Central memory CD8-positive, alpha-beta T cell (primary cell): ENCODE results near the gene DPY19L3.
"Not testable (repeated sequence)": the region's sequence is repeated elsewhere in the genome, so short reads cannot be mapped to it uniquely, and the experiment has no call there.

Source experiments
- ATAC-seq: fragments of 150-1000 bp; cut with Tn5 transposase; replicated peaks from 2 replicates; pipeline ENCODE4 v1.10.0; 2022; ENCODE audit warnings: mild to moderate bottlenecking, moderate FRiP score, moderate number of reproducible peaks; ENCODE audit not compliant: poor library complexity, severe bottlenecking; ENCODE audit errors: extremely low read depth
- DNase-seq, 2 donors: peaks; one replicate each; pipeline ENCODE4 v3.0.0; 2021; ENCODE audit warnings: low spot score in 2 of 2
- H3K27ac Mint-ChIP-seq: one replicate; pipeline ENCODE4 v1.8.0; 2022; ENCODE audit warnings: low read depth, mild to moderate bottlenecking, moderate library complexity, mixed read lengths
- H3K27me3 Mint-ChIP-seq: one replicate; pipeline ENCODE4 v1.8.0; 2022; ENCODE audit warnings: mixed read lengths
- H3K36me3 Mint-ChIP-seq: one replicate; pipeline ENCODE4 v1.8.0; 2022; ENCODE audit warnings: mild to moderate bottlenecking, moderate library complexity, mixed read lengths; ENCODE audit not compliant: insufficient read depth
- H3K4me1 Mint-ChIP-seq: one replicate; pipeline ENCODE4 v1.8.0; 2022; ENCODE audit warnings: mixed read lengths
- H3K4me3 Mint-ChIP-seq: one replicate; pipeline ENCODE4 v1.8.0; 2022; ENCODE audit warnings: mild to moderate bottlenecking, moderate library complexity, mixed read lengths
- H3K9me3 Mint-ChIP-seq: one replicate; pipeline ENCODE4 v1.8.0; 2022; ENCODE audit warnings: mixed read lengths

The DPY19L3 gene

GRCh38 chr19:32427536-32427935 is 22.0 kb downstream of the DPY19L3 start:
- Mint-ChIP-seq H3K27ac (no peak overlapping the region), H3K27me3 (no peaks in the 10 kb centered on the region), H3K36me3 (peaks cover 8% of the 10 kb centered on the region), H3K9me3 (no peaks in the 10 kb centered on the region), H3K4me3 (no peak overlapping the region), H3K4me1 (no peaks in the 10 kb centered on the region)
- DNase-seq (no peak), ATAC-seq (no peak)

DNA sequence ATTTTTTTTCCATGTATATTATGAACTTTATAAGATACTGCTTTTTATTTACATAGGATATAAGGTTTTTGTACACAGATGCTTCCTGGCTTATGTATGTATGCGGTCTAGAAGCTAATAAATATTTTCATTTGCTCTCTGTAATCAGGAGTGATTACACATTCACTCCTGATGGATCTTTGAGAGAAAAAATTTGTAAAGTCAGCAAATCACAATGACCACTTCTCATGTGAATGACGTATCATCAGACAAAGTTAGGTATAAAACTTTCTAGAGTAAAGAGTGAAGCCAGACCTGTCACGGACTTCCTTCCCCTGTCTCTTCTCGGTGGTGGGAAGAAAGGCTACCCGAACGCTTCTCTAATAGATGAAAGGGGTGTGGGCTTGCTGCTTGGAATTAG is 31.1 kb downstream of the DPY19L3 start:
- no peaks in the 10 kb centered on the region for H3K4me1 Mint-ChIP-seq
- ATAC-seq, result no peak
- no peaks in the 10 kb centered on the region for H3K9me3 Mint-ChIP-seq
- H3K27ac Mint-ChIP-seq, result no peak overlapping the region
- H3K27me3 Mint-ChIP-seq, result no peaks in the 10 kb centered on the region
- peaks cover 2% of the 10 kb centered on the region for H3K36me3 Mint-ChIP-seq
- no peak overlapping the region for H3K4me3 Mint-ChIP-seq
- DNase-seq, result no peak

DNA sequence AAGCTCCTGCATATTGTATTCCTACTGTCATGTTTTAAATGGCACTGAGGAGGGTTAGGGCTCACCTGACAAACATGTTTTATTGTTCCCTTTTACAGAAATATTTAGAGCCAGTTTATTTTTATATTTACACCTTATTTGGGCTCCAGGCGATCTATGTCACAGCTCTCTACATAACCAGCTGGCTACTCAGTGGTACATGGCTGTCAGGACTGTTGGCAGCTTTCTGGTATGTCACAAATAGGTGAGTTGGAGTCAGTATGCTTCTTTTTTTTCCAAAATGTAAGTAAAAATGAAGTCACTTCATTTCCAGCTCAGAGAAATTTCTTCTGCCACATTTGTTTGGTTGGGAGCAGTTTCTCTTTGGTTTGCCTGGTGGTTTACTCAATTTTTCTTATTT is 31.5 kb downstream of the DPY19L3 start:
- Mint-ChIP-seq H3K4me1 (no peaks in the 10 kb centered on the region), H3K27me3 (no peaks in the 10 kb centered on the region), H3K9me3 (no peaks in the 10 kb centered on the region), H3K36me3 (peaks cover 2% of the 10 kb centered on the region), H3K27ac (no peak overlapping the region), H3K4me3 (no peak overlapping the region)
- ATAC-seq (no peak), DNase-seq (no peak)

DNA sequence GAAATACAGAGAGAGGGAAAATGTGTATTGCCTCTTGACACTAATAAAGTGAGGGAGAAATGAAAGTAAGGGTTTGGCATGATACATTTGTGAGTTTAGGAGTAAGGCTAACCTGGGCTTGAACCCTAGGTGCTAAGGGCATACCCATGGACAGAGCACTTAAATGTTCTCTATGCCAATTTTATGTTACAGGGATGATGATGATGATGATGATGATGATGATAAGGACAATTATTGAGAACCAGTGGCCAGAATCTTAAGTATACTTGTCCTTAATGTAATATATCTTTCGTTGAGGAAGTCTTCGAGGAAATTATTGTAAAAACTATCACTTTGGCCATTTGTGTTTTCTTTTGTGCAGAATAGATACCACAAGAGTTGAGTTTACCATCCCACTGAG is 33.2 kb downstream of the DPY19L3 start:
- DNase-seq (no peak), ATAC-seq (no peak)
- H3K4me1 Mint-ChIP-seq, result no peaks in the 10 kb centered on the region
- H3K27ac Mint-ChIP-seq, result no peak overlapping the region
- H3K9me3 Mint-ChIP-seq, result no peaks in the 10 kb centered on the region
- H3K27me3 Mint-ChIP-seq, result no peaks in the 10 kb centered on the region
- H3K36me3 Mint-ChIP-seq, result peaks cover 2% of the 10 kb centered on the region
- no peak overlapping the region for H3K4me3 Mint-ChIP-seq

DNA sequence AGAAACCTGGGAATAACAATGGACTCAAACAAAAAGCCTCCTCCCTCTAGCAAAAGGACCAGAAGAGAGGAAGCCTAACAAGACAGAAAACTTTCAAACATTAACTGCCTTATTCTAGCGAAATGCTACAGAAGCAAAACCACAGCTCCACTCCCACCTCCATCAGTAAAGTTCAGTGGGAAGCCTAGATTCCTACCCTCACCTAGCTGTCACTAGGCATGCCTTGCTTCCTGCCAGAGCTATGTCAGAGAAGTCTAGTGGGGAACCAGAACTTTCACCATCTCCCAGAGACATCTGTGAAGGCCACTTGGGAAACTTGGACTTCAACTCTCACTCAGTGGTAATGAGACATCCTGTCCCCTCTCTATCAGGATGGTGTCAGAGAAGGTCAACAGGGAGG is 37.1 kb downstream of the DPY19L3 start:
- H3K9me3 Mint-ChIP-seq, result no peaks in the 10 kb centered on the region
- ATAC-seq, result no peak
- H3K27me3 Mint-ChIP-seq, result no peaks in the 10 kb centered on the region
- no peak for DNase-seq
- no peak overlapping the region for H3K27ac Mint-ChIP-seq
- H3K4me3 Mint-ChIP-seq, result no peak overlapping the region
- no peaks in the 10 kb centered on the region for H3K4me1 Mint-ChIP-seq
- no peaks in the 10 kb centered on the region for H3K36me3 Mint-ChIP-seq

- H3K36me3 Mint-ChIP-seq, ATAC-seq: not testable (repeated sequence)
- peak overlapping the region; percentile 33 for H3K27ac Mint-ChIP-seq
These were observed 42.0 kb downstream of the DPY19L3 start for GRCh38 chr19:32447534-32447933.

DNA sequence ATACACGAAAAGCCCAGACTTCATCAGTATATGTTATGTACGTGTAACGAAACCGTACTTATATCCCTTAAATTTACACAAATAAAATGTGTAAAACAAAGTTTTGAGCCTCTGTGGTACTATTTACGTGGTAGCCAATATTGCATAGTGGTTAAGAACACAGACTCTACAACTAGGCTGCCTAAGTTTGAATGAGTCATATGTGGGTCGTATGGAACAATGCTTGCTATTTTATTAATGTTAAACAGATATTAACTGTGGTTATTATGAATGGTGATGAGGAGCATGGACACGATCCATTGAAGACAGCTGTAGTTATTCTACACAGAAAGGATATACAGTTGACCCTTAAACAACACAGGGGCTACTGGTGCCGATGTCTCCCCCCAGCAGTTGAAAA is 42.5 kb downstream of the DPY19L3 start:
- ATAC-seq, result no peak
- H3K9me3 Mint-ChIP-seq, result no peaks in the 10 kb centered on the region
- no peaks in the 10 kb centered on the region for H3K4me1 Mint-ChIP-seq

More at GRCh38 chr19:32447534-32447933, 42.0 kb downstream of the DPY19L3 start:
- not testable (repeated sequence) for H3K4me3 Mint-ChIP-seq, H3K4me1 Mint-ChIP-seq, DNase-seq, H3K27me3 Mint-ChIP-seq, H3K9me3 Mint-ChIP-seq

GRCh38 chr19:32450217-32450616 is 44.6 kb downstream of the DPY19L3 start:
- no peak overlapping the region for H3K4me3 Mint-ChIP-seq
- ATAC-seq (no peak), DNase-seq (no peak)
- H3K9me3 Mint-ChIP-seq, result no peaks in the 10 kb centered on the region
- no peak overlapping the region for H3K27ac Mint-ChIP-seq
- no peaks in the 10 kb centered on the region for H3K36me3 Mint-ChIP-seq
- H3K27me3 Mint-ChIP-seq, result no peaks in the 10 kb centered on the region
- H3K4me1 Mint-ChIP-seq, result no peaks in the 10 kb centered on the region

More for the DNA sequence above, 42.5 kb downstream of the DPY19L3 start:
- DNase-seq, result no peak
- H3K27me3 Mint-ChIP-seq, result no peaks in the 10 kb centered on the region
- H3K36me3 Mint-ChIP-seq, result no peaks in the 10 kb centered on the region
- H3K4me3 Mint-ChIP-seq, result no peak overlapping the region
- H3K27ac Mint-ChIP-seq, result no peak overlapping the region

DNA sequence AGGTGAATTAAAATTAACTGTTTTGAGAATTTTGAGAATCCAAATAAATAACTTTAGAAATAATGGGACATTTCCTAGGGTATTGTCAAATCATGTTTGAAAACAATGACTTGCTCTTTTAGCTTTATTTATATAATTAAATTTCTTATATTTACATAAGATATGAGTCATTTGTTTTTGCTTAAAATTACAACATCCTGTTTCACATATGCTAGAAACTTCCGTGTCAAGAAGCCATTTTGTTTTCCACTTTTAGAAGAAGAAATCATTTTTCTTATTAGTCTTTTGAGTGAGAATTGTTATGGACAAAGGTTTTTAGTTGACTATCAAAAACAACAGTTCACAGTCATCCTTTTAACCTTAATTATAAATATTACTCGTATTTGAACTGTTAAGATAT is 48.2 kb downstream of the DPY19L3 start:
- ATAC-seq, result no peak
- Mint-ChIP-seq H3K27ac (no peak overlapping the region), H3K27me3 (no peaks in the 10 kb centered on the region), H3K4me1 (peaks cover 7% of the 10 kb centered on the region), H3K4me3 (no peak overlapping the region), H3K36me3 (no peaks in the 10 kb centered on the region), H3K9me3 (no peaks in the 10 kb centered on the region)
- no peak for DNase-seq

GRCh38 chr19:32456406-32456805 is 50.8 kb downstream of the DPY19L3 start:
- Mint-ChIP-seq H3K4me1 (peaks cover 11% of the 10 kb centered on the region), H3K4me3 (no peak overlapping the region), H3K9me3 (no peaks in the 10 kb centered on the region), H3K27me3 (no peaks in the 10 kb centered on the region), H3K27ac (no peak overlapping the region), H3K36me3 (no peaks in the 10 kb centered on the region)
- ATAC-seq, result no peak
- no peak for DNase-seq

DNA sequence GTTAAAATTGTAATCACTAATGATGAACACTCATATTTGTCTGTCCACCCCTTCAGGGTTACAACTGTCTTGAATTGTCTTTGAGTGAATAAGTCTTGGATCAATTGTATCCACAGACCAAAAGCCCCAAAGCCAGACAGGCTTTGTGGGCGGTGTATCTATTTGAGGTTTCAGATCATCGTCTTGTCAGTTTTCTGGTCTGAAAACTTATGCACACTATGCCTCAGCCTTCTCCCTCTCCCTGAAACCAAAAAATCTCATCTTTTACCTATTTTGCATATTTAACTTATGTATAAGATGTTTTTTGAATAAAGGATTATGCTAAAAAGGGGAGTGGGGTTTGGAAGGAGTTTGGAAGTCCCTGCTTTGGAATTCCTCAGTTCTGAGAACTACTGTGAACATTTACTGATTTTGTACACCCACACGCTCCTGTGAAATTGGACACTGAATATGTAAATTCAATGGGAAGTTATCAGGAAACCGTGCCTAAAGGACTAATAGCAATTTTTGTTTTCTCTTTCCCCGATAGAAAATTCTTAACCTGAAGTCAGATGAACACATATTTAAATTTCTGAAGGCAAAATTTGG is 52.1 kb downstream of the DPY19L3 start:
- no peaks in the 10 kb centered on the region for H3K9me3 Mint-ChIP-seq

DNA sequence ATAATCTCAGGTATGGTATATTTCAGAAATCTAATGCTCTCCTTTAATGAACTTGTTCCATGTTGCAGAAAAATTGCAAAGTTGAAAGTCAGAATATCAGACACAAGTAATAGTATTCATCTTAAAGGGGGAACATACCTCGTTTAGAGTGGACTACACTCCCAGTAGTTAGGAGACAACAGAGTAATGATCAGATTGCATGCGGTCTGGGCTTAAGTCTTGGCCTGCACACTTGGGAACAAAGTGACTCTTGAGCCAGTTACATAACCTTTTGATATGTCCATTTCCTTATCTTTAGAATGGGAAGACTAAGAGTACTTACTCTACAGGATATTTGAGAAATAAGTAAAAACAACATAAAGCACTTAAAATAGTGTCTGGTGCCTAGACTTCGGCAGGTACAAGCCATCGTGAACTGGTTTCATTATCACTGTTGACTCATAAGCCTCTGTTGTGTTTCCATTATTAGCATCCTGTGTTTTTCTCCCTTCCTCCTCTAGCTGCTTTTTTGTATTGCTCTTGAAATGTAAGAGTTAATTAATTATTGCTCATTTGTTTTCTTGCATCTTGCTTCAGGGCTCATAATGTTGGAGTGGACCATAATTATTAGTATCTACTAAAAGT is 53.0 kb downstream of the DPY19L3 start:
- peak overlapping the region; percentile 59 for H3K27ac Mint-ChIP-seq
- no peak for ATAC-seq
- no peak overlapping the region for H3K4me3 Mint-ChIP-seq

More for the DNA sequence above, 52.1 kb downstream of the DPY19L3 start:
- ATAC-seq, result no peak
- H3K36me3 Mint-ChIP-seq, result no peaks in the 10 kb centered on the region
- H3K4me3 Mint-ChIP-seq, result no peak overlapping the region
- no peaks in the 10 kb centered on the region for H3K27me3 Mint-ChIP-seq
- peak overlapping the region; percentile 4 for H3K27ac Mint-ChIP-seq
- no peak for DNase-seq
- peaks cover 11% of the 10 kb centered on the region for H3K4me1 Mint-ChIP-seq

DNA sequence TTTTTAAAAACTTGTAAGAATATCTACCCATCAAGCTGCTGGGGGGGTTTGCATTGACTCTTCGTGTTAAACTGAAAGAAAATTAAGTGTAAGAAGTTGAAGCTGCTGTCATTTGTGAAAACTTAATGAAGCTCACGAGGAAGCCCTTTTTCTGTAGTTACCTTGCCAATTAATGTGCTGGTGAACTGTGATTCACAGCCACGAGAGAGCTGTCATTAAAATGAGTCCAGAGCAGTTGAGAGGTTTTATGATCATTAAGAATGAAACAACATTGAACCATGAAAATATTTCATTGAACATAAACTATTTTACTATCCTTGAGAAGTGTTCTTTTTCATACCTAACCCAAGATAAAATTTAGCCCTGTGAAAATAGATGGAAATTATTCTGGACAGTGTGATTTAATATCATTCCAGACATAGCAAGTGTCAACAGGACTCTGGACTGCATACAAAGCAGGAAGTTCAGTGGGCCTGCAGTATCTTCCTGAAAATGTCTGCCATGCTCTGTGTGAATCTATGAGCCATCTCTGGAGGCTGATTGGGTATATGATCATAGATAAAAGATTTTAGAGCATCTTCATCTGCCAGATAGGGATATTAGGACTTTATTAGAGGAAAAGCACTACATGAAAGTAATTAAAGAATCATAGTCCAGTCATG is 53.8 kb downstream of the DPY19L3 start:
- Mint-ChIP-seq H3K27me3 (no peaks in the 10 kb centered on the region), H3K27ac (peak overlapping the region; percentile 59), H3K4me3 (no peak overlapping the region), H3K9me3 (no peaks in the 10 kb centered on the region), H3K4me1 (peaks cover 11% of the 10 kb centered on the region), H3K36me3 (no peaks in the 10 kb centered on the region)
- ATAC-seq (no peak), DNase-seq (no peak)

More for the DNA sequence above, 53.0 kb downstream of the DPY19L3 start:
- no peaks in the 10 kb centered on the region for H3K9me3 Mint-ChIP-seq
- no peaks in the 10 kb centered on the region for H3K36me3 Mint-ChIP-seq
- H3K27me3 Mint-ChIP-seq, result no peaks in the 10 kb centered on the region
- DNase-seq, result no peak
- H3K4me1 Mint-ChIP-seq, result peaks cover 11% of the 10 kb centered on the region
